HG03457 (cell line): Measurements from ENCODE around the gene FRY.

Experiments used
- ATAC-seq: cut with Tn5 transposase; IDR thresholded peaks from one replicate; pipeline ENCODE4 v1.9.1; 2021; ENCODE audit warnings: moderate number of reproducible peaks; ENCODE audit not compliant: unreplicated experiment

Gene FRY

GRCh38 chr13:32165796-32166195 is 134.2 kb downstream of the FRY start:
- no peak for ATAC-seq

GRCh38 chr13:32168131-32168530 is 136.6 kb downstream of the FRY start:
- ATAC-seq: no peak

GRCh38 chr13:32170841-32171240 is 139.3 kb downstream of the FRY start:
- no peak for ATAC-seq

- ATAC-seq: no peak
These were observed 142.3 kb downstream of the FRY start for GRCh38 chr13:32173881-32174280.

- no peak for ATAC-seq
These were observed 142.8 kb downstream of the FRY start for GRCh38 chr13:32174366-32174765.

- no peak for ATAC-seq
These were observed 143.7 kb downstream of the FRY start for GRCh38 chr13:32175307-32175706.

- no peak for ATAC-seq
These were observed 144.4 kb downstream of the FRY start for GRCh38 chr13:32175943-32176342.

- no peak for ATAC-seq
These were observed 145.1 kb downstream of the FRY start for GRCh38 chr13:32176696-32177095.

GRCh38 chr13:32178763-32179162 is 147.2 kb downstream of the FRY start:
- ATAC-seq: no peak

- ATAC-seq: no peak
These were observed 148.1 kb downstream of the FRY start for GRCh38 chr13:32179708-32180107.

- no peak for ATAC-seq
These were observed 156.1 kb downstream of the FRY start for GRCh38 chr13:32187651-32188050.

GRCh38 chr13:32191452-32191998 is 160.0 kb downstream of the FRY start:
- ATAC-seq: no peak

GRCh38 chr13:32195713-32196112 is 164.1 kb downstream of the FRY start:
- ATAC-seq: no peak

- ATAC-seq: no peak
These were observed 167.6 kb downstream of the FRY start for GRCh38 chr13:32199168-32199567.

GRCh38 chr13:32200741-32201140 is 169.2 kb downstream of the FRY start:
- ATAC-seq: no peak

- ATAC-seq: no peak
These were observed 170.2 kb downstream of the FRY start for GRCh38 chr13:32201809-32202208.

GRCh38 chr13:32202268-32202667 is 170.7 kb downstream of the FRY start:
- ATAC-seq: no peak

GRCh38 chr13:32203221-32203620 is 171.6 kb downstream of the FRY start:
- no peak for ATAC-seq

GRCh38 chr13:32203736-32204135 is 172.2 kb downstream of the FRY start:
- no peak for ATAC-seq

GRCh38 chr13:32205431-32206096 is 174.0 kb downstream of the FRY start:
- no peak for ATAC-seq

GRCh38 chr13:32206097-32206740 is 174.6 kb downstream of the FRY start:
- no peak for ATAC-seq

GRCh38 chr13:32208860-32209259 is 177.3 kb downstream of the FRY start:
- no peak for ATAC-seq

GRCh38 chr13:32209652-32210051 is 178.1 kb downstream of the FRY start:
- no peak for ATAC-seq
